ENCODE results near the gene ARMS2.

DNA sequence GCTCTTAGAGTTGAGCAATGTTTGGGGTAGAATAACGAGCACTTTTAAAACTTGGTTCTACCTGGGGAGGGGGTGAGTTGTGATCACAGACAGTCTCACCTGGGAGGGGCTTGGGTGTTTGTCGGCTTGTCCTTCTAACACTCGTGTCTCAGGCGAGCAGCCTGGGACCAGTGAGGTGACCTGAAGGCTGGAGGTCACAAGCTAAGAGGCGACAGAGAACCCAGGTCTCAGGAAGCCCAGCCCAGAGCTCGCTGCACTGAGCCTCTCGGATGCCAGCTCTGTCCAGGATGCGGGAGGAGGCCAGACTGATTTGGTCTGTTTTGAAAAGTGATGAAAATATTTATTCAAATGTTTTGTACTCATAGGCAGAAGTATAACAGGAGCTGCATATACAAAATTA lies 18.7 kb downstream of the ARMS2 start:
- TF ChIP-seq, protein P1, sequence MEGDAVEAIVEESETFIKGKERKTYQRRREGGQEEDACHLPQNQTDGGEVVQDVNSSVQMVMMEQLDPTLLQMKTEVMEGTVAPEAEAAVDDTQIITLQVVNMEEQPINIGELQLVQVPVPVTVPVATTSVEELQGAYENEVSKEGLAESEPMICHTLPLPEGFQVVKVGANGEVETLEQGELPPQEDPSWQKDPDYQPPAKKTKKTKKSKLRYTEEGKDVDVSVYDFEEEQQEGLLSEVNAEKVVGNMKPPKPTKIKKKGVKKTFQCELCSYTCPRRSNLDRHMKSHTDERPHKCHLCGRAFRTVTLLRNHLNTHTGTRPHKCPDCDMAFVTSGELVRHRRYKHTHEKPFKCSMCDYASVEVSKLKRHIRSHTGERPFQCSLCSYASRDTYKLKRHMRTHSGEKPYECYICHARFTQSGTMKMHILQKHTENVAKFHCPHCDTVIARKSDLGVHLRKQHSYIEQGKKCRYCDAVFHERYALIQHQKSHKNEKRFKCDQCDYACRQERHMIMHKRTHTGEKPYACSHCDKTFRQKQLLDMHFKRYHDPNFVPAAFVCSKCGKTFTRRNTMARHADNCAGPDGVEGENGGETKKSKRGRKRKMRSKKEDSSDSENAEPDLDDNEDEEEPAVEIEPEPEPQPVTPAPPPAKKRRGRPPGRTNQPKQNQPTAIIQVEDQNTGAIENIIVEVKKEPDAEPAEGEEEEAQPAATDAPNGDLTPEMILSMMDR (IDR thresholded peaks at IDR 0.05), result no peak
- TF ChIP-seq POLR2A (IDR thresholded peaks at IDR 0.05), result no peak
